Measurements from ENCODE around the gene TCF12. TPM values are rescaled to one million over a fixed set of nuclear protein-coding genes. Genes with fewer than 3 reads are reported as not detected.

Gene TCF12
- total RNA-seq, 4 donors from 2014 or later, result 93.9 to 165 (median 111) TPM

DNA sequence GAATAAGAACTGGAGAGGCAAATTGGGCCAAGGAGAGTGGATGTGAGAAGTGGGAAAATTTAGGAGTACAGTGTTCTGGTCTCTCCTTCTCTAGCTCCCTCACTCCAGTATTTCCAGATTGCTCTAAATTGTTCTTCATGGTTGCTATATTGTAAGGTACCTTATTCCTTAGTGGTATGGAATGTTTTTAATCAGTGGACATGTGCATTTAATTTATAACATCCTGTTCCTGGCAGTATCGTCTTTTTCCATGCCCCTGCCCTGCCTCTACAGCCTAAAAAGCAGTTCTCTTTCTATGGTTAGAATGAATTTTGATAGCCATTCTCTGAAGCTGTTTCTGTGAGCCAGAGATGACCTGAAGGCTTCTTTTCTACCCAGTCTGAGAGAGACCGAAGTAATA, 180.5 kb downstream of the TCF12 start:
- ATAC-seq (ENCODE audit: low FRiP score) (no peak), DNase-seq (ENCODE audit: low spot score) (no peak)
- TF ChIP-seq, protein P1, sequence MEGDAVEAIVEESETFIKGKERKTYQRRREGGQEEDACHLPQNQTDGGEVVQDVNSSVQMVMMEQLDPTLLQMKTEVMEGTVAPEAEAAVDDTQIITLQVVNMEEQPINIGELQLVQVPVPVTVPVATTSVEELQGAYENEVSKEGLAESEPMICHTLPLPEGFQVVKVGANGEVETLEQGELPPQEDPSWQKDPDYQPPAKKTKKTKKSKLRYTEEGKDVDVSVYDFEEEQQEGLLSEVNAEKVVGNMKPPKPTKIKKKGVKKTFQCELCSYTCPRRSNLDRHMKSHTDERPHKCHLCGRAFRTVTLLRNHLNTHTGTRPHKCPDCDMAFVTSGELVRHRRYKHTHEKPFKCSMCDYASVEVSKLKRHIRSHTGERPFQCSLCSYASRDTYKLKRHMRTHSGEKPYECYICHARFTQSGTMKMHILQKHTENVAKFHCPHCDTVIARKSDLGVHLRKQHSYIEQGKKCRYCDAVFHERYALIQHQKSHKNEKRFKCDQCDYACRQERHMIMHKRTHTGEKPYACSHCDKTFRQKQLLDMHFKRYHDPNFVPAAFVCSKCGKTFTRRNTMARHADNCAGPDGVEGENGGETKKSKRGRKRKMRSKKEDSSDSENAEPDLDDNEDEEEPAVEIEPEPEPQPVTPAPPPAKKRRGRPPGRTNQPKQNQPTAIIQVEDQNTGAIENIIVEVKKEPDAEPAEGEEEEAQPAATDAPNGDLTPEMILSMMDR (IDR thresholded peaks at IDR 0.05), result no peak

DNA sequence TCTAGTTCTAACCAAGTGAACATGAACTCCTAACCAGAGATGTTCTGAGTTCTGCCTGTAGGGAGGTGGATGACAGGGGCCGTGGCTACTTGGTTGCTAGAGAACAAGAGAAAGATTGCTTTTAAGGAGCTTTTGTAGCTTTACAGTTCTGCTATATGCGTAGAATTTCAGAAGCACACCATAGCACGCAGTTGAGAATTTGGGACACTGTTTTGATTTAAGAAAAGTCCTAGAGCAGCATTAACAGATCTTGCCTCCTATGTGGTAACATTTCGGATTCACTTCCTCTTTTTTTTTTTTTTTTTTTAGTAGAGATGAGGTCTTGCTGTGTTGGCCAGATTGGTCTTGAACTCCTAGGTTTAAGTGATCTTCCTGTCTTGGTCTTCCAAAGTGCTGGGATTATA, 181.7 kb downstream of the TCF12 start:
- DNase-seq (ENCODE audit: low spot score) (no peak), ATAC-seq (ENCODE audit: low FRiP score) (no peak)

DNA sequence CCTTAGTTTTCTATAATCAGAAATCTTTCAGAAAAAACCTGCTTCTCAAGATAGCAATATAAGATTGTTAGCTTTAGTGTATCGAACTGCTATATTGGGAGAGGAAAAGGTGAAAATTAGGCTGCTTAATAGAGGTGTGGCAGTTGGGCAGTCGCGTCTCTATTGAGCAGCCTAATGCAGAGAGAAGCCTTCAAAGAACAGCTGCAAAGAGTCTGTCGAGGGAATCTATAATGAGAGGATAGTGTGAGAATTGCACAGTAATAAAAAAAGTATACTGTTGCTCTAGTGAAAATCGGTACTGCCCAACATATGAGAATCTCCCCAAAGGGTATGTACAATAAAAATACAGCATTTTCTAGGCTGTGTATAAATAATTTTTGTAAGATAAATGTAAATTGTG, 184.4 kb downstream of the TCF12 start:
- TF ChIP-seq, protein P1 (IDR thresholded peaks at IDR 0.05), result no peak
- DNase-seq (ENCODE audit: low spot score), result no peak
- ATAC-seq (ENCODE audit: low FRiP score), result no peak

More for the DNA sequence above, 181.7 kb downstream of the TCF12 start:
- TF ChIP-seq, protein P1 (IDR thresholded peaks at IDR 0.05), result no peak

DNA sequence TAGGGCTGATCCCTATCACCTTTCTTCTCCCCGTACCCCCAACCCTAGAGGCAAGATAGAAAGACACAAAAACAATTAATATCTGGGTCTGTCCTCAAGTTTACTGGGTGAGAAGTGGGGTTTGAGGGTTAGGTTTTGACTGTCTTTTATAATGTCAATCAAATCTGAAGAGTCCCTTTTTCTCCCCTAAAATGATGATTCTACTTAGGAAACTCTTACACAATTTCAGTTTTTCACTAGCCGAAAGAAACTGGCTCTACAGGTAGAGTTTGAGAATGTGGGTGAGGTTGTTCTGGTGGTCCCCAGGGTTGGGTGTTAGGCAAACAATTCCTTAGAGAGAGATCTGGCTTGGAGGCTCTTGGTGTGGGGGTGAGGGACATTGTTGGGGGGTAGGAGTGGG, 189.9 kb downstream of the TCF12 start:
- TF ChIP-seq, protein P1 (IDR thresholded peaks at IDR 0.05), result no peak
- DNase-seq (ENCODE audit: low spot score) (no peak), ATAC-seq (ENCODE audit: low FRiP score) (no peak)

DNA sequence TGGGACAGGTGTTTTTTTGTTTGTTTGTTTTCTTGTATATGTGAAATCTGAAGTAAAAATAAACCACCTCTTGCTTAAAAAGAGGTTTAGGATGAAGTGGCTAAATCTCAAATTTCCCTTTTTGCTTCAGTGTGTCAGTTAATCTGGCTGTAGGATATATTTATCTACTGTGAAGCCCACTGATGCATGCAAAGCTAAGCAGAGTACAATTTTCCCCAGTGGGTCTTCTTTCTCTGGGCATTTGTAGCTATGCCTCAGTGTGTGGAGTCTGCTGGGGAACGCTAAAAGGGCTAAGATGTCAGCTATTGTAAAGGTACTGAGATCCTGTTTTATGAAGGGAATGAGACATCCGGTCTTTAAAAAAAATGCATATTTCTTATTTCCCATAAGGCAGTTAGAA, 190.6 kb downstream of the TCF12 start:
- DNase-seq (ENCODE audit: low spot score), result no peak
- TF ChIP-seq, protein P1 (IDR thresholded peaks at IDR 0.05), result no peak
- no peak for ATAC-seq (ENCODE audit: low FRiP score)

DNA sequence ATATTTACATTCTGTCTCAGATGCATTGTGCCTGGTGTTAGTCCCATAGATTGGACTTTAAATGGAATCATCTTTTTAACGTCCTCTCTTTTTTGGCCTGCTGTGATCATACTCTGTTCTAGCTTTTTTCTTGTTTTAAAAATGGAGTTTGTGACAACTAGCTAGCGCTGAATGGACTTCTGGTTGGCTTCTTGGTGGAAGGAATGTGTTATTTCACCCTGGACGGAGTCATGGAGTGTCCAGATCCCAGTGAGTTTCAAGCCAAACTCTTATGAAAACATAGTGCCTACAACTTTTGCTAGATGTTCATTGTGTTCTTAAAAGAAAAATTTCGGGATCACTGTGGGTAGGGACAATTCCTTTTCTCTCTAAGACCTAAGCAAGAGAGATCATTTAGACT, 192.6 kb downstream of the TCF12 start:
- DNase-seq (ENCODE audit: low spot score) (no peak), ATAC-seq (ENCODE audit: low FRiP score) (no peak)
- TF ChIP-seq, protein P1 (IDR thresholded peaks at IDR 0.05), result no peak

DNA sequence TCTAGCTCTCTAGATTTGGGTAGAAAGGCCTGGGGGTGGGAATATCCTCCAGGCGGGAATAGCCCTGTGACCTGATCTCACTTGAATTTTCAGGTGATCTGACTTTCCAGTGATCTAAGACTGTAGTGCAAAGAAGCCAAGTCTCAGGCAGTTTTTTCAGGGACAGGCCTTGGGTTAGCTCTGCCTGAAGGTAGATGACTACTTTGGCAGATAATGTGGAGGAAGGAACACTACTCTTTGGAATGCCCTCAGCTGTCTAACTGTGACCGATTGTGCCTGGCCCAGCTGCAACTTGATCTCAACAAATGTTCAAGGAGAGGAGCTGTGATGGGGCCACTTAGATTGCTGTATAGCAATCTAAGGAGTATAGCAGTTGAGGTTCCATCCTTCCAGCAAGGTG, 193.7 kb downstream of the TCF12 start:
- ATAC-seq (ENCODE audit: low FRiP score) (no peak), DNase-seq (ENCODE audit: low spot score) (no peak)
- TF ChIP-seq, protein P1 (IDR thresholded peaks at IDR 0.05), result no peak
